PFSK-1 (cell line): ENCODE measurements around the gene DPCD.

Experiments
- FOXP2 ChIP-seq: optimal IDR thresholded peaks from 2 replicates; pipeline ENCODE3; 2011; ENCODE audit warnings: borderline replicate concordance, control low read depth, inconsistent platforms; ENCODE audit not compliant: insufficient read depth; ENCODE audit errors: extremely low read length, extremely low read depth
- POLR2AphosphoS5 ChIP-seq: IDR thresholded peaks from 2 replicates; pipeline ENCODE4 v1.6.1; 2012; ENCODE audit warnings: low read depth, mild to moderate bottlenecking, control low read depth, low read length, moderate library complexity
- REST ChIP-seq, 2 experiments: IDR thresholded peaks; 2 replicates each; pipeline versions ENCODE4 v1.6.1 to v1.8.0; 2011 to 2012; ENCODE audit warnings: low read depth in 2 of 2, low read length in 2 of 2, control low read depth in 1 of 2, inconsistent platforms in 1 of 2, mild to moderate bottlenecking in 1 of 2, moderate library complexity in 1 of 2; ENCODE audit not compliant: insufficient read depth in 1 of 2
- SIN3A ChIP-seq: IDR thresholded peaks from 2 replicates; pipeline ENCODE4 v1.6.1; 2012; ENCODE audit warnings: mild to moderate bottlenecking, low read length, moderate library complexity, borderline replicate concordance; ENCODE audit not compliant: insufficient read depth
- TAF1 ChIP-seq: IDR thresholded peaks from 2 replicates; pipeline ENCODE4 v1.6.1; 2012; ENCODE audit warnings: low read length, control low read depth, borderline replicate concordance; ENCODE audit not compliant: insufficient read depth

GRCh38 chr10:101655570-101655969 is 67.4 kb downstream of the DPCD start:
- TF ChIP-seq TAF1 (no peak), REST (IDR thresholded peaks at IDR 0.05; ENCODE audit: insufficient read depth in 1 of 2, low read depth in 2 of 2, low read length in 2 of 2) (no peak), POLR2AphosphoS5 (no peak), FOXP2 (no peak), SIN3A (no peak)
